Activated CD8-positive, alpha-beta memory T cell treated with anti-CD3 and anti-CD28 coated beads, Interleukin-2, amount 50 U/mL, for 24 hours (primary cell): Measurements from ENCODE around the gene USP17L30.
"Not testable (repeated sequence)": the region's sequence is repeated elsewhere in the genome, so short reads cannot be mapped to it uniquely, and the experiment has no call there.

Experiments
- DNase-seq: peaks from one replicate; pipeline ENCODE4 v3.0.0-alpha.2; 2020; ENCODE audit errors: extremely low read depth

Gene USP17L30

DNA sequence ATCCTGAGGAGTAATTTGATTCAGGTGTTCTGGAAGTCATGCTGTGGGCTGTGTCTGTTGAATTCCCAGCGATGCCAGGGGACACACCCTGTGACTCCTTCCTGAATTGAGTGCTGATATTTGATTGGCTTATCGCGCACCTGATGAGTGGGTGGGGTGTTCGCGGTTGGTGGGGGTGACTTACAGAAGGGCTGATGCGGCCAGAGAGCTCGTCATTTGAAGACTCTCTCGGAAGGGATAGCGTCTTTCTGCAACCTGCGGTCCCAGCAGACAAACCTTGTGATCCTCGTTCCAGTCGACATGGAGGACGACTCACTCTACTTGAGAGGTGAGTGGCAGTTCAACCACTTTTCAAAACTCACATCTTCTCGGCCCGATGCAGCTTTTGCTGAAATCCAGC lies at the start of gene USP17L30:
Gene USP17L30, plus strand, starts transcription at position 301 of the 400 bp plus-strand sequence. Its CDS starts 0 bp downstream, at position 301.
- DNase-seq, result not testable (repeated sequence)

DNA sequence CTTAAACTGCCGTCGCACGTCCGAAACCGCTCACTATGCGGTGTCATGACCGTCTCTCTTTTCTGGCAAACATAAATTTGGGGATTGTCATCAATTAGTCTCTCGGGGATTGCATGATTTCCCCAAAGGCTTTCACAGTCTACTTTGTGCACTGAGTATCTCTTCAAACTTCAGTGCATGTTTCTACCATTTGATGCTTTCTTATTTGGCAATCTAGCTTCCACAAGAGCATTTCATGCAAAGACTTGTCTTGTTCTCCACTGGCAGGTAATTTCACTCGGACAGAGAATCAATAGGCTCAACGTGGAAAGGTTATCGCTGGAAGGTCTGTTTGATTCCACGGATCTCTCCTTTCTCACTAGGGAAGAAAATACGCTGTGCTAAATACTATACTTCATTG lies 38.7 kb upstream of the USP17L30 start:
- DNase-seq, result not testable (repeated sequence)

- DNase-seq, result not testable (repeated sequence)
Observed at GRCh38 chr4:9324865-9325264, 38.1 kb upstream of the USP17L30 start, which contains the start of gene USP17L24. TSS of gene USP17L24 (plus strand) at chr4:9325165. CDS start at chr4:9325165, 0 bp downstream.

GRCh38 chr4:9329611-9330010 lies 33.3 kb upstream of the USP17L30 start, which contains the start of gene USP17L25:
TSS of gene USP17L25 (plus strand) at chr4:9329911. CDS start at chr4:9329911, 0 bp downstream.
- not testable (repeated sequence) for DNase-seq

DNA sequence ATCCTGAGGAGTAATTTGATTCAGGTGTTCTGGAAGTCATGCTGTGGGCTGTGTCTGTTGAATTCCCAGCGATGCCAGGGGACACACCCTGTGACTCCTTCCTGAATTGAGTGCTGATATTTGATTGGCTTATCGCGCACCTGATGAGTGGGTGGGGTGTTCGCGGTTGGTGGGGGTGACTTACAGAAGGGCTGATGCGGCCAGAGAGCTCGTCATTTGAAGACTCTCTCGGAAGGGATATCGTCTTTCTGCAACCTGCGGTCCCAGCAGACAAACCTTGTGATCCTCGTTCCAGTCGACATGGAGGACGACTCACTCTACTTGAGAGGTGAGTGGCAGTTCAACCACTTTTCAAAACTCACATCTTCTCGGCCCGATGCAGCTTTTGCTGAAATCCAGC lies 28.6 kb upstream of the USP17L30 start, which contains the start of gene USP17L26:
Gene USP17L26, plus strand, starts transcription at position 301 of the 400 bp plus-strand sequence. Its CDS starts 0 bp downstream, at position 301.
- DNase-seq, result not testable (repeated sequence)

GRCh38 chr4:9339103-9339502 lies 23.8 kb upstream of the USP17L30 start, which contains the start of gene USP17L5:
TSS of gene USP17L5 (plus strand) at chr4:9339403. CDS start at chr4:9339403, 0 bp downstream.
- DNase-seq, result not testable (repeated sequence)

GRCh38 chr4:9343848-9344247 lies 19.1 kb upstream of the USP17L30 start, which contains the start of gene USP17L27:
TSS of gene USP17L27 (plus strand) at chr4:9344148. CDS start at chr4:9344148, 0 bp downstream.
- not testable (repeated sequence) for DNase-seq

DNA sequence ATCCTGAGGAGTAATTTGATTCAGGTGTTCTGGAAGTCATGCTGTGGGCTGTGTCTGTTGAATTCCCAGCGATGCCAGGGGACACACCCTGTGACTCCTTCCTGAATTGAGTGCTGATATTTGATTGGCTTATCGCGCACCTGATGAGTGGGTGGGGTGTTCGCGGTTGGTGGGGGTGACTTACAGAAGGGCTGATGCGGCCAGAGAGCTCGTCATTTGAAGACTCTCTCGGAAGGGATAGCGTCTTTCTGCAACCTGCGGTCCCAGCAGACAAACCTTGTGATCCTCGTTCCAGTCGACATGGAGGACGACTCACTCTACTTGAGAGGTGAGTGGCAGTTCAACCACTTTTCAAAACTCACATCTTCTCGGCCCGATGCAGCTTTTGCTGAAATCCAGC lies 14.3 kb upstream of the USP17L30 start, which contains the start of gene USP17L28:
Gene USP17L28, plus strand, starts transcription at position 301 of the 400 bp plus-strand sequence. Its CDS starts 0 bp downstream, at position 301.
- DNase-seq, result not testable (repeated sequence)

DNA sequence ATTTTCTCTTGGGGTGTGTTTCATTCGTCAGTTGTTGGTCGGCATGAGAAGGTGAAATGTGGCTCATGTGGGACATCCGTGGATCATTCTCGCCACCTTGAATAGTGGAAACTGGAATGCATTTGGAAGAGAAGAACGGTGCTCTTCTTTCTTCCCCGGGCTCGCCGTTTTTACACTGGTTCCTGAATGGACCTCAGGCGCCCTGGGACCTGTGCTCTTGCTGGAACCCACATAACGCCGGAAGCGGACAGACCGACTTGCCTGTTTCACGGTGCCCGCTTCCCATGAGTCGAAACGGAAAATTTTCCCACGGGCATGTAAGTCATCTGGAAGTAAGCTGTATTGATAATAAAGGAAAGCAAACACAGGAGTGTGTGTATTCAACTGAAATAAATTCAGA lies 12.1 kb upstream of the USP17L30 start:
- not testable (repeated sequence) for DNase-seq

DNA sequence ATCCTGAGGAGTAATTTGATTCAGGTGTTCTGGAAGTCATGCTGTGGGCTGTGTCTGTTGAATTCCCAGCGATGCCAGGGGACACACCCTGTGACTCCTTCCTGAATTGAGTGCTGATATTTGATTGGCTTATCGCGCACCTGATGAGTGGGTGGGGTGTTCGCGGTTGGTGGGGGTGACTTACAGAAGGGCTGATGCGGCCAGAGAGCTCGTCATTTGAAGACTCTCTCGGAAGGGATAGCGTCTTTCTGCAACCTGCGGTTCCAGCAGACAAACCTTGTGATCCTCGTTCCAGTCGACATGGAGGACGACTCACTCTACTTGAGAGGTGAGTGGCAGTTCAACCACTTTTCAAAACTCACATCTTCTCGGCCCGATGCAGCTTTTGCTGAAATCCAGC lies 9.6 kb upstream of the USP17L30 start, which contains the start of gene USP17L29:
Gene USP17L29, plus strand, starts transcription at position 301 of the 400 bp plus-strand sequence. Its CDS starts 0 bp downstream, at position 301.
- not testable (repeated sequence) for DNase-seq

DNA sequence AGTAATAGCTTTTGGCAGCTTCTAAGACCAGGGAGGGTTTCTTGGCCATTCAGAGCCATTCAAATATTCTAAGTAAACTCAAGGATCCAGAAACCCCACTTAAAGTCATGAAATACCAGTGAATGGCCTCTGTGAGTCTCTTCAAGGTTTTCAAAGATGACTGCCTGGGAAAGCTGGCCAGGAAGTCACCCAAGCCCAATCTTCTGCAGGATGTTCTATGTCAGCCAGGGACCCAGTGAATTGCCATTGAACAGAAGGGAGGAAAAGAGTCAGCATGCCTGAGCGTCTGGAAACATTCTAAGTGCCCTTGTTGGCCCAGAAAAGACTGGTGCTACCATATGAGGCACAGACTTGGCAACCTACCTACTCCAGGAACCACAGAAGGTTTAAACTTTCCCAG lies 17.0 kb downstream of the USP17L30 start:
- not testable (repeated sequence) for DNase-seq

GRCh38 chr4:9381012-9381534 lies 18.1 kb downstream of the USP17L30 start:
- not testable (repeated sequence) for DNase-seq

DNA sequence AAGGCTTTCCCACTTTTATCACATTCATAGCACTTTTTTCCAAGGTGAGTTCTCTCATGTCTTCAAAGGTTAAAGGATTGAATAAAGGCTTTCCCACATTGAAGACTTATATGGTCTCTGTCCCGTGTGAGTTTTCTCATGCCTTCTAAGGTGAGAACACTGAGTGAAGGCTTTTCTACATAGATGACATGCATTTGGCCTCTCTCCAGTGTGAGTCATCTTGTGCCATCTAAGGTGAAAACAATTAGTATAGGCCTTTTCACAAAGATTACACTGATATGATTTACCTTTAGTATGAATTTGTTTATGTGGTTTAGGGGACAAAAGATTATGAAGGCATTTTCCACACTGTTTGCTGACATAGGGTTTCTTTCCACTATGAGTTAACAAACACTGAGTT lies 21.2 kb downstream of the USP17L30 start:
- no peak for DNase-seq

DNA sequence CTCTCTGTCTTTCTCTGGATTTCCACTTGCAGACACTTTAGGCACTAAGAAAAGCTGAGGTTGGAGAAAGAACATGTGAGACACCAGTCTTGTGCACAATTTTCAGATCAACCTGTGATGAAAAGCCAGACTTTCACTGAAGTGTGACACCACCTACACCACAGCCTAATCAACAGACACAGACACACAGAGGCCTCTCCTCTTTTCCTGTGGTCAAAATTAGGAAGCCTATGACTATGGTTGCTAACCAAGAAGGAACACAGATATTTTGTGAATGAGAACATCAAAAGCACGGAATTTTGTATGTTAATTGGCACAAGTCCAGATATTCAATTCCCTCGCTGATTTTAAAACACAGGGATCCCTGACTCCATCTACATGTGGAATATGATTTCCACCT lies 26.1 kb downstream of the USP17L30 start:
- not testable (repeated sequence) for DNase-seq

- not testable (repeated sequence) for DNase-seq
Observed at GRCh38 chr4:9405774-9406173, 42.8 kb downstream of the USP17L30 start.

DNA sequence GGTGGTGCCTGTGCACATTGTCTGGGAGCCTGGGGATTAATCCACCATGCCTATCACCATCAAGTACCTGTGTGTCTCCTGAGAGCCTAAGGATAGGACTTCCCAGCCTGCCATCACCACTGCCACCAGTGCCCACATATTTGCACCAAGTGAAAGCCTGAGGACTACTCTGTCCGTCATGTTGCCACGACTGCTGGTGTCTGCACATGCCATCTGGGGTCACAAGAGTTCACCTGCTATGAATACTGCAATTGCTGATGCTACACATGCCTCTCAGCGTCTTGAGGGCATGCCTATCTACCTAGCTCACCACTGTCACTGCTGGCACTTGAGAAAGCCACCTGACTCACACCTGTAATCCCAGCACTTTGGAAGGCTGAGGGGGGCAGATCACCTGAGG lies 43.6 kb downstream of the USP17L30 start:
- not testable (repeated sequence) for DNase-seq

DNA sequence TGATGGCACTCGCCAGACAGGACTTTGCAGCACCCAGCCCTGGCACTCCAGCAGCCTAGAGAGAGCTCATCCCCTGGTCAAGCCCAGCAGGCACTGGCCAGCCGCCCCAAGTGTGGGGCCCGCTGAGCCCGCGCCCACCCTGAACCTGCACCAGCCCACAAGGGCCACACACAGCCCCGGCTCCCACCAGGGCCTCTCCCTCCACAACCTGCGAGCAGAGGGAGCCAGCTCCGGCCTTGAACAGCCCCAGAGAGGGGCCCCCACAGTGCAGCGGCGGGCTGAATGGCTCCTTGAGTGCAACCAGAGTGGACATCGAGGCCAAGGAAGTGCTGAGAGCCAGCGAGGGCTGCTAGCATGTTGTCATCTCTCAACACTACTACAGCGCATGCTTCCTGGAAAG lies 46.9 kb downstream of the USP17L30 start:
- no peak for DNase-seq
